ENCODE results near the gene TMEM138. TPM values are rescaled to one million over a fixed set of nuclear protein-coding genes. Genes with fewer than 3 reads are reported as not detected.

The TMEM138 gene
- total and polyA plus RNA-seq, 2 of the 13 experiments (the other 11 are each of a cell fraction or from before 2014, with no cell fraction given): 43.5 to 61.0 TPM

- TF ChIP-seq ARID5B (CRISPR knock-in tag; IDR thresholded peaks at IDR 0.05) (peak; percentile 49), ZNF367 (CRISPR knock-in tag; IDR thresholded peaks at IDR 0.05; ENCODE audit: borderline replicate concordance) (no peak), RNF219 (CRISPR knock-in tag; IDR thresholded peaks at IDR 0.05) (no peak), ZNF773 (CRISPR knock-in tag; IDR thresholded peaks at IDR 0.05; ENCODE audit: borderline replicate concordance) (no peak), ZNF547 (CRISPR knock-in tag; IDR thresholded peaks at IDR 0.05) (no peak), HMGXB3 (CRISPR knock-in tag; IDR thresholded peaks at IDR 0.05; ENCODE audit: borderline replicate concordance) (0 out of 2 replicates have a peak, but pooled peaks have one; percentile 42), ZNF235 (CRISPR knock-in tag; IDR thresholded peaks at IDR 0.05; ENCODE audit: borderline replicate concordance) (no peak), ETV5 (CRISPR knock-in tag; IDR thresholded peaks at IDR 0.05; ENCODE audit: borderline replicate concordance) (peak; percentile 58), IRF2 (CRISPR knock-in tag; IDR thresholded peaks at IDR 0.05) (no peak; the same call in 1 of the 2 replicates), NR2C2 (CRISPR knock-in tag; IDR thresholded peaks at IDR 0.05; ENCODE audit: borderline replicate concordance) (no peak), IKZF5 (CRISPR knock-in tag; IDR thresholded peaks at IDR 0.05) (peak; percentile 47; the same call in 1 of the 2 replicates), TCF12 (IDR thresholded peaks at IDR 0.05) (no peak), TCF12 (CRISPR knock-in tag; IDR thresholded peaks at IDR 0.05) (no peak), NPAS2 (CRISPR knock-in tag; IDR thresholded peaks at IDR 0.05; ENCODE audit: borderline replicate concordance) (no peak), NKX3-1 (CRISPR knock-in tag; IDR thresholded peaks at IDR 0.05) (0 out of 2 replicates have a peak, but pooled peaks have one; percentile 27)
These were observed 27.5 kb upstream of the TMEM138 start (continued) for GRCh38 chr11:61334434-61335354.
